K562 (cell line): ENCODE measurements around the gene C10orf71. TPM values are rescaled to one million over a fixed set of nuclear protein-coding genes. Genes with fewer than 3 reads are reported as not detected.
A peak's percentile ranks its signal among the peaks of the same experiment; 100 is the strongest.

ENCODE experiments used
- CREB1 ChIP-seq, 2 experiments: sonication (generic) in 1 of 2; formaldehyde crosslinking in 1 of 2; IDR thresholded peaks; 2 replicates each; pipeline versions ENCODE4 v1.6.1 to v1.8.0; 2012 to 2022; ENCODE audit warnings: inconsistent platforms in 1 of 2, mild to moderate bottlenecking in 1 of 2, missing genetic modification reagents in 1 of 2, moderate library complexity in 1 of 2
- DDX20 ChIP-seq: fragments of 450-650 bp; IDR thresholded peaks from 2 replicates; pipeline ENCODE4 v1.6.1; 2016; ENCODE audit warnings: missing genetic modification characterization, low read depth, mild to moderate bottlenecking, missing compliant biosample characterization, moderate library complexity
- MAFF ChIP-seq: IDR thresholded peaks from 2 replicates; pipeline ENCODE4 v1.6.1; 2012; ENCODE audit warnings: low read length, improper control_type of control experiment
- PHF8 ChIP-seq: fragments of 200-600 bp; sonication (generic); IDR thresholded peaks from 2 replicates; pipeline ENCODE4 v1.6.1; 2012; ENCODE audit warnings: mixed run types, mild to moderate bottlenecking, inconsistent platforms, low read length, moderate library complexity, borderline replicate concordance
- PURB ChIP-seq: sonication (generic); formaldehyde crosslinking; IDR thresholded peaks from 2 replicates; pipeline ENCODE4 v1.9.0; 2021; ENCODE audit warnings: low read depth, mild to moderate bottlenecking, missing genetic modification reagents
- PYGO2 ChIP-seq: fragments of 450-650 bp; IDR thresholded peaks from 2 replicates; pipeline ENCODE4 v1.6.1; 2016; ENCODE audit warnings: mild to moderate bottlenecking, missing genetic modification characterization, moderate library complexity, missing compliant biosample characterization
- RUNX1 ChIP-seq: sonication (generic); IDR thresholded peaks from 2 replicates; pipeline ENCODE4 v1.6.1; 2016; ENCODE audit warnings: antibody characterized with exemption, low read depth
- SLC30A9 ChIP-seq: fragments of 250-450 bp; sonication (Bioruptor Pico); IDR thresholded peaks from 2 replicates; pipeline ENCODE4 v1.8.0; 2022; ENCODE audit warnings: mild to moderate bottlenecking, moderate library complexity
- TRIM28 ChIP-seq: fragments of 450-650 bp; IDR thresholded peaks from 2 replicates; pipeline ENCODE4 v1.6.1; 2017
- YY1 ChIP-seq, 3 experiments: IDR thresholded peaks; 2 replicates each; pipeline ENCODE4 v1.6.1; 2011; ENCODE audit warnings: low read length in 2 of 3, mild to moderate bottlenecking in 2 of 3, moderate library complexity in 2 of 3, borderline replicate concordance in 1 of 3, control low read depth in 1 of 3, low read depth in 1 of 3; ENCODE audit not compliant: insufficient read depth in 3 of 3, insufficient replicate concordance in 2 of 3, control insufficient read depth in 1 of 3, insufficient read length in 1 of 3; ENCODE audit errors: extremely low read depth in 1 of 3
- polyA plus RNA-seq, 8 experiments: library from polyadenylated mRNA; depleted of rRNA in 4 of 8; stranded (reverse) in 5 of 8; unstranded in 3 of 8; fragments of >200 nt; fragmentation: Nextera tagmentation in 2 of 8; fragmentation: Illumina TruSeq in 1 of 8; extraction: Ambion mirVana in 2 of 8; extraction: Trizol in 1 of 8; gene quantifications; 2 replicates each; pipeline versions ENCODE4 v1.2.1 to v1.2.3, GENCODE V29; 2011 to 2014; ENCODE audit warnings: inconsistent platforms in 1 of 8, missing spikeins in 1 of 8
- total RNA-seq, 7 experiments: library from RNA; depleted of rRNA in 6 of 7; stranded (reverse); fragments of >200 nt in 6 of 7; fragmentation: Illumina TruSeq in 2 of 7; extraction: Trizol in 2 of 7; gene quantifications; 2 replicates each; pipeline versions ENCODE4 v1.2.1 to v1.2.3, GENCODE V29; 2011 to 2021; ENCODE audit warnings: low replicate concordance in 1 of 7
- TF ChIP-seq, protein P1 (sequence below): sonication (generic); formaldehyde crosslinking; IDR thresholded peaks from 2 replicates; pipeline ENCODE4 v1.8.1; 2022; ENCODE audit warnings: missing genetic modification reagents
- TF ChIP-seq, protein P2 (sequence below), 2 experiments: fragments of 450-650 bp; IDR thresholded peaks; 2 replicates each; pipeline ENCODE4 v1.6.1; 2016; ENCODE audit warnings: mild to moderate bottlenecking in 2 of 2, borderline replicate concordance in 1 of 2, low read depth in 1 of 2, moderate library complexity in 1 of 2
- TF ChIP-seq, protein P3 (sequence below): sonication (generic); formaldehyde crosslinking; IDR thresholded peaks from 2 replicates; pipeline ENCODE4 v1.8.1; 2023; ENCODE audit warnings: mild to moderate bottlenecking, missing genetic modification reagents

The C10orf71 gene
- total and polyA plus RNA-seq, 9 of the 15 experiments (the other 6 are each of a cell fraction or from before 2014, with no cell fraction given): 0.06 to 4.5 (median 1.3) TPM

DNA sequence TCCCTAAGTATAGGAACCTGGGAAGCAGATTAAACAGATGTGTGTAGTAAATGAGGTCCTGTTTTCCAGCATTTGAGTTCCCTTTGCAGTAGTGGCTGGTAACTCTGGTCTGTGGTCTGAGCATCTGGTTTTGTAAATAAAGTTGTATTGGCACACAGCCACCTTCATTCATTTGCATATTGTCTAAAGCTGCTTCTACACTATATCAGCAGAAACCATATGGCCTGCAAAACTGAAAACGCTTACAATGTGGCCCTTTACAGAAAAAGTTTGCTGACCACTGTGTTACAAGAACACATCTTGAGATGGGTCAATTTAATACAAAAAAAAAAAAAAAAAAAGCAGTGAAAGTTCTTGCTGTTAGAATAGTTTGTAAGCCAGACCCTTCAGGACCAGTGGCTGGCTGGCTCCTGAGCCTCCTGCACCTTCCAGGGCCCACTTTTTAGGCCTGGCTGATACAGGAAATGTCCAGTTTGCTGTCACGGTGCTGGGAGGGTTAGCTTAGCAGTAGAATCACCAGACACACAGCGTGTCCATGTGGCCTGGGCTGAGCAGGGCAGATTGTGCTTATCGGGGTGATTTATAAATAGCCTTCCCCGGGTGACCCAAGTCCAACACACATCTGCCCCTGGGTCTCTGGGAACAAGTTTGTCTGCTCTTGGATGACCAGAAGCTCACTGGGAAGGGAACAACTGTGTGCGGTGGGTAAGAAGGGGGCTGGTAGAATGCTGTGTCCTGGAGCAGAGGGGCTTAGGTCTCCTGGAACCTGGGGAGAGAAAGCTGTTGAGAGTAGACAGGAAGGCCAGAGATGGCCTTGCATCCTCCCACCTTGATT is 1.4 kb downstream of the C10orf71 start (continued):
- TF ChIP-seq, protein P1, sequence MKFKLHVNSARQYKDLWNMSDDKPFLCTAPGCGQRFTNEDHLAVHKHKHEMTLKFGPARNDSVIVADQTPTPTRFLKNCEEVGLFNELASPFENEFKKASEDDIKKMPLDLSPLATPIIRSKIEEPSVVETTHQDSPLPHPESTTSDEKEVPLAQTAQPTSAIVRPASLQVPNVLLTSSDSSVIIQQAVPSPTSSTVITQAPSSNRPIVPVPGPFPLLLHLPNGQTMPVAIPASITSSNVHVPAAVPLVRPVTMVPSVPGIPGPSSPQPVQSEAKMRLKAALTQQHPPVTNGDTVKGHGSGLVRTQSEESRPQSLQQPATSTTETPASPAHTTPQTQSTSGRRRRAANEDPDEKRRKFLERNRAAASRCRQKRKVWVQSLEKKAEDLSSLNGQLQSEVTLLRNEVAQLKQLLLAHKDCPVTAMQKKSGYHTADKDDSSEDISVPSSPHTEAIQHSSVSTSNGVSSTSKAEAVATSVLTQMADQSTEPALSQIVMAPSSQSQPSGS (CRISPR knock-in tag): no peak
- TF ChIP-seq, protein P2, sequence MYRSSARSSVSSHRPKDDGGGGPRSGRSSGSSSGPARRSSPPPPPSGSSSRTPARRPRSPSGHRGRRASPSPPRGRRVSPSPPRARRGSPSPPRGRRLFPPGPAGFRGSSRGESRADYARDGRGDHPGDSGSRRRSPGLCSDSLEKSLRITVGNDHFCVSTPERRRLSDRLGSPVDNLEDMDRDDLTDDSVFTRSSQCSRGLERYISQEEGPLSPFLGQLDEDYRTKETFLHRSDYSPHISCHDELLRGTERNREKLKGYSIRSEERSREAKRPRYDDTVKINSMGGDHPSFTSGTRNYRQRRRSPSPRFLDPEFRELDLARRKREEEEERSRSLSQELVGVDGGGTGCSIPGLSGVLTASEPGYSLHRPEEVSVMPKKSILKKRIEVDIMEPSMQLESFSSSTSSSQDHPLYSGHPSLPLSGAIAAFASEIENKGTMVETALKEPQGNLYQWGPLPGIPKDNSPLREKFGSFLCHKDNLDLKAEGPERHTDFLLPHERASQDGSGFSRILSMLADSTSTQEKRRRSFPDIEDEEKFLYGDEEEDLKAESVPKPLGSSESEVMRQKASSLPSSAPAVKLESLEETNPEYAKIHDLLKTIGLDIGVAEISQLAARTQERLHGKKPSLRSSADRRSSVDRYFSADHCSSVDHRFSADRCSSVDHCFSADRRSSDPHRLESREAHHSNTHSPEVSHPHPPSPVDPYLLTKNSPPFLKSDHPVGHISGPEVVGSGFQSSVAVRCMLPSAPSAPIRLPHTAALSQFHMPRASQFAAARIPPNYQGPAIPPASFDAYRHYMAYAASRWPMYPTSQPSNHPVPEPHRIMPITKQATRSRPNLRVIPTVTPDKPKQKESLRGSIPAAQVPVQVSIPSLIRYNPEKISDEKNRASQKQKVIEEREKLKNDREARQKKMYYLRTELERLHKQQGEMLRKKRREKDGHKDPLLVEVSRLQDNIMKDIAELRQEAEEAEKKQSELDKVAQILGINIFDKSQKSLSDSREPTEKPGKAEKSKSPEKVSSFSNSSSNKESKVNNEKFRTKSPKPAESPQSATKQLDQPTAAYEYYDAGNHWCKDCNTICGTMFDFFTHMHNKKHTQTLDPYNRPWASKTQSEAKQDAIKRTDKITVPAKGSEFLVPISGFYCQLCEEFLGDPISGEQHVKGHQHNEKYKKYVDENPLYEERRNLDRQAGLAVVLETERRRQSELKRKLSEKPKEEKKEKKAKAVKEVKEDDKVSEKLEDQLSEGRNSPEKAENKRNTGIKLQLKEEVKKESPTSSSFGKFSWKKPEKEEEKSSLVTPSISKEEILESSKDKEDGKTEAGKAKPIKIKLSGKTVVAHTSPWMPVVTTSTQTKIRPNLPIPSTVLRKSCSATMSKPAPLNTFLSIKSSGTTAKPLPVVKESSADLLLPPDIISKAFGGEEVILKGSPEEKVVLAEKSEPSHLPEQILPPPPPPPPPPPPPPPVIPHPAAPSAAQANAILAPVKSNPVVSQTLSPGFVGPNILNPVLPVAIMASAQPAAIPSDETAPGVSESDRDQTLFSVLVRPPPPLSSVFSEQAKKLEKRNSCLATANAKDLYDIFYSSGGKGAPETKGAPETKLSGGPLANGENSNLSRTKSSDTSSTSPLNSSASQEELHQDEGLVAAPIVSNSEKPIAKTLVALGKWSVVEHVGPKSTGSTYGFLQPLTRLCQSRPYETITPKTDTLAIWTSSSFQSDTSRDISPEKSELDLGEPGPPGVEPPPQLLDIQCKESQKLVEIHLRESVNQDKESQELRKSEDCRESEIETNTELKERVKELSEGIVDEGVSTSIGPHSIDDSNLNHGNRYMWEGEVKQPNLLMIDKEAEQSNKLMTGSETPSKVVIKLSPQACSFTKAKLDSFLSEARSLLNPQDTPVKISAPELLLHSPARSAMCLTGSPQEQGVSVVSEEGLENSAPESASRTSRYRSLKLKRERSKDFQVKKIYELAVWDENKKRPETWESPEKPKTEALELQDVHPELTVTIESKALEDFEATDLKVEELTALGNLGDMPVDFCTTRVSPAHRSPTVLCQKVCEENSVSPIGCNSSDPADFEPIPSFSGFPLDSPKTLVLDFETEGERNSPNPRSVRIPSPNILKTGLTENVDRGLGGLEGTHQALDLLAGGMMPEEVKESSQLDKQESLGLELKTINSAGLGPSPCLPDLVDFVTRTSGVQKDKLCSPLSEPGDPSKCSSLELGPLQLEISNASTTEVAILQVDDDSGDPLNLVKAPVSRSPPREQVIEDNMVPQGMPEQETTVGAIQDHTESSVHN (IDR thresholded peaks at IDR 0.05; ENCODE audit: borderline replicate concordance in 1 of 2, low read depth in 1 of 2): peak in 1 of 2 experiments; percentile 48; a peak in 1 of 4 replicates
- peak; percentile 48; the same call in 1 of the 2 replicates for TF ChIP-seq RUNX1
- TF ChIP-seq PHF8: peak; percentile 32; the same call in 1 of the 2 replicates
- TF ChIP-seq TRIM28: peak; percentile 55; the same call in 1 of the 2 replicates
- 0 out of 2 replicates have a peak, but pooled peaks have one; percentile 5 for TF ChIP-seq MAFF
- no peak for TF ChIP-seq PYGO2 (tag)
- TF ChIP-seq, protein P3, sequence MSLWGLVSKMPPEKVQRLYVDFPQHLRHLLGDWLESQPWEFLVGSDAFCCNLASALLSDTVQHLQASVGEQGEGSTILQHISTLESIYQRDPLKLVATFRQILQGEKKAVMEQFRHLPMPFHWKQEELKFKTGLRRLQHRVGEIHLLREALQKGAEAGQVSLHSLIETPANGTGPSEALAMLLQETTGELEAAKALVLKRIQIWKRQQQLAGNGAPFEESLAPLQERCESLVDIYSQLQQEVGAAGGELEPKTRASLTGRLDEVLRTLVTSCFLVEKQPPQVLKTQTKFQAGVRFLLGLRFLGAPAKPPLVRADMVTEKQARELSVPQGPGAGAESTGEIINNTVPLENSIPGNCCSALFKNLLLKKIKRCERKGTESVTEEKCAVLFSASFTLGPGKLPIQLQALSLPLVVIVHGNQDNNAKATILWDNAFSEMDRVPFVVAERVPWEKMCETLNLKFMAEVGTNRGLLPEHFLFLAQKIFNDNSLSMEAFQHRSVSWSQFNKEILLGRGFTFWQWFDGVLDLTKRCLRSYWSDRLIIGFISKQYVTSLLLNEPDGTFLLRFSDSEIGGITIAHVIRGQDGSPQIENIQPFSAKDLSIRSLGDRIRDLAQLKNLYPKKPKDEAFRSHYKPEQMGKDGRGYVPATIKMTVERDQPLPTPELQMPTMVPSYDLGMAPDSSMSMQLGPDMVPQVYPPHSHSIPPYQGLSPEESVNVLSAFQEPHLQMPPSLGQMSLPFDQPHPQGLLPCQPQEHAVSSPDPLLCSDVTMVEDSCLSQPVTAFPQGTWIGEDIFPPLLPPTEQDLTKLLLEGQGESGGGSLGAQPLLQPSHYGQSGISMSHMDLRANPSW: no peak
- TF ChIP-seq SLC30A9 (CRISPR knock-in tag): no peak
- peak; percentile 50 for TF ChIP-seq CREB1 (IDR thresholded peaks at IDR 0.05)
- TF ChIP-seq CREB1 (CRISPR knock-in tag; IDR thresholded peaks at IDR 0.05): no peak
- peak in 1 of 3 experiments; percentile 36 for TF ChIP-seq YY1 (IDR thresholded peaks at IDR 0.05; ENCODE audit: borderline replicate concordance in 1 of 3, control insufficient read depth in 1 of 3, extremely low read depth in 1 of 3, insufficient read depth in 3 of 3, insufficient read length in 1 of 3, insufficient replicate concordance in 2 of 3, low read depth in 1 of 3, low read length in 2 of 3)
- no peak for TF ChIP-seq DDX20 (tag)
- no peak for TF ChIP-seq PURB (CRISPR knock-in tag)
